GM13977 (cell line): Measurements from ENCODE around the gene CDX2.

Source experiments
- DNase-seq: peaks from one replicate; pipeline ENCODE4 v3.0.0; 2012; ENCODE audit warnings: low spot score
- in situ Hi-C: fragments of 300-500 bp; cut with MboI; formaldehyde crosslinking; loops from one replicate; pipeline ENCODE4 v1.12.0; 2022; ENCODE audit warnings: low sequenced_read_pairs, low pct_unique_long_range_greater_than_20kb, mixed read lengths, inconsistent platforms; ENCODE audit not compliant: unreplicated experiment
- TF ChIP-seq, protein P1 (sequence below): IDR thresholded peaks from 2 replicates; pipeline ENCODE4 v1.5.1; 2012; ENCODE audit warnings: mild to moderate bottlenecking, control low read depth; ENCODE audit not compliant: insufficient read depth; ENCODE audit errors: extremely low read depth, missing control alignments

Gene CDX2

DNA sequence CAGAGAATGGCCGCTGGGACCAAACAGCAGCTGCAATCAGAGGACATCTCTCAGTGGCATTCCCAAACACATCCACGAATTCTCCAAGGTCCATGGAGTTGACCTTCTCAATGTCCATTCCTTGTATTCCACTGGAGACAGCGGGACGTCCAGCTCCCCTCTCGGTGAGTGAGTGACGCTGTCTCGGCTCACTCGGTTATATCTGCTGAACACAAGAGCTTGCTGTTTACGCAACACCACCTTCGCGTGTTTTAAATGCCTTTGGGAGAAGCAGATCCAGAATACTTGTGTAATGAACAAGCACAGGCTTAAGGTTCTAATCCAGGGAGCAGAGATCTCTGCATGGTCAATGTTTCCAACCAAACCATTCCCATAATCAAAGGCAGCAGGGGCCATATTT lies 19.4 kb upstream of the CDX2 start, which contains the start of gene URAD:
Gene URAD (minus strand): TSS at position 174 of the 400 bp plus-strand sequence. CDS start 56 bp downstream, at position 118.
- in situ Hi-C loops: loop anchor here (10.0 kb wide), 2 partner anchors 154 to 614 kb away; no protein-coding TSS in a partner anchor
- DNase-seq: no peak
- TF ChIP-seq, protein P1, sequence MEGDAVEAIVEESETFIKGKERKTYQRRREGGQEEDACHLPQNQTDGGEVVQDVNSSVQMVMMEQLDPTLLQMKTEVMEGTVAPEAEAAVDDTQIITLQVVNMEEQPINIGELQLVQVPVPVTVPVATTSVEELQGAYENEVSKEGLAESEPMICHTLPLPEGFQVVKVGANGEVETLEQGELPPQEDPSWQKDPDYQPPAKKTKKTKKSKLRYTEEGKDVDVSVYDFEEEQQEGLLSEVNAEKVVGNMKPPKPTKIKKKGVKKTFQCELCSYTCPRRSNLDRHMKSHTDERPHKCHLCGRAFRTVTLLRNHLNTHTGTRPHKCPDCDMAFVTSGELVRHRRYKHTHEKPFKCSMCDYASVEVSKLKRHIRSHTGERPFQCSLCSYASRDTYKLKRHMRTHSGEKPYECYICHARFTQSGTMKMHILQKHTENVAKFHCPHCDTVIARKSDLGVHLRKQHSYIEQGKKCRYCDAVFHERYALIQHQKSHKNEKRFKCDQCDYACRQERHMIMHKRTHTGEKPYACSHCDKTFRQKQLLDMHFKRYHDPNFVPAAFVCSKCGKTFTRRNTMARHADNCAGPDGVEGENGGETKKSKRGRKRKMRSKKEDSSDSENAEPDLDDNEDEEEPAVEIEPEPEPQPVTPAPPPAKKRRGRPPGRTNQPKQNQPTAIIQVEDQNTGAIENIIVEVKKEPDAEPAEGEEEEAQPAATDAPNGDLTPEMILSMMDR: no peak

DNA sequence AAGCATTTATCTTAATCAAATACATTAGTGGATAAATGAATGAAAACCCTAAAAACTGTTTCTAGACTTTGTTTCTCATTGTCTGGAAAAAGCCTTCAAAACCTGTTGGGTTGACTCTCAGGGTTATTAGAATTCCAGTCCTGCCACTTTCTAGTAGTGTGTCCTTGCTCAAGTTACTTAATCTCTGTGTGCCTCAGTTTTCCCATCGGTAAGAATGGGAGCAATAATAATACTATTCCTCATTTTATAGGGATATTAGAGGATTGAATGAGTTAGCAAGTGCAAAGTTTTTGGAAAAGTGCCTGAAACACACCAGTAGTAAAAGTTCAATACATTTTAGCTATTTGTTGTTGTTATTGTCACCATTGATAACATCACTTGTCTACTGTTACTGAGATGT lies 16.5 kb upstream of the CDX2 start:
- TF ChIP-seq, protein P1: no peak
- no peak for DNase-seq
- in situ Hi-C loops: loop anchor here (10.0 kb wide), 2 partner anchors 151 to 611 kb away; no protein-coding TSS in a partner anchor

DNA sequence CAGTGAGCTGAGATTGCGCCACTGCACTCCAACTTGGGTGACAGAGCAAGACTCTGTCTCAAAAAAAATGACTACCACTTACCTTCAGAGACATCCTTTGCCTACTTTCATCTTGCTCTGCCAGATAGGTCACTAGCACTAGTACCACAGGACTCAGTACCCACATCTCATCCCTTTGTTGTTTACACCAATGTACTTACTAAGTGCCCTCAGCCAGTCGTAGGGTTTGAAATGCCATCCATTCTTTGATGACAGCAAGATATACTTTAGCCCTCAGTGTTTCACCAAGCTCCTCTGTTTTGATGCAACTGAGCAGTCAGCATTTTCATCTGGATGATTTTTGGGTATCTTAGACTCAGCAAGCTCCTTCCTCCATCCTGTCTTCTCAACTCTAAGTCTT lies 13.2 kb upstream of the CDX2 start:
- in situ Hi-C loops: loop anchor here (10.0 kb wide), 2 partner anchors 148 to 608 kb away; no protein-coding TSS in a partner anchor

DNA sequence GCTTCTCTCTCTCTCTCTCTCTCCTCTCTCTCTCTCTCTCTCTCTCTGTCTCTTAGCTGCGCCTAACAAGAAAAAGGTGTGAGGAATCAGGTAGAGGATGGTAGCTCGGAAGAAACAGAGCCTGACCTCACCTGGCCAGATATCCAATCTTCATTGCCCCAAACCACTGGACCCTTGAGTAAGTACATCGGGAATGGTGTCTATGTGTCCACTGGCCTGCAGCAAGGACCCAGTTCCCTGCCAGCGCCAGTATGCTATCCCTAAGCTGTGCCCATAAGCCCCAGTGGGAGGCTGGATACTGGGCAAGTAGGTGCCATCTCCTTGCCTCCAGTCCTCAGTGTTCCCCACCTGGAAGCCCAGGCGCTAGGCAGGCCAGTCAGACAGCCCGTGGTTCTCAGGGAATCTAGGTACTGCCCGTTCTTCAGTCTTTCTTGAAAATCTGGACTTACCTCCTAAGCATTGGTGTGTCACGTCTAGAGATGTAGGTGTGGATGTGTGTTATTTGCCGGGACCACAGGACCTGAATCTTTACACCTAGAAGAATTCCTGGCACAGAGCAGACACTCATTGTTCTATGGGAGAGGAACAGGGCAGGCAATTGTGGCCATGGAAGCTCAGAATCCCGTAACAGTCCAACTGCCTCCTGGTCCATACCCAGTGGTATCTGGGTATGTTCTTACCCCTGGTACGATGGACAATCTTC lies 12.0 kb upstream of the CDX2 start:
- DNase-seq: no peak
- in situ Hi-C loops: loop anchor here (10.0 kb wide), 2 partner anchors 146 to 606 kb away; no protein-coding TSS in a partner anchor
- TF ChIP-seq, protein P1: no peak

More for the DNA sequence above, 13.2 kb upstream of the CDX2 start:
- no peak for DNase-seq
- TF ChIP-seq, protein P1: no peak

DNA sequence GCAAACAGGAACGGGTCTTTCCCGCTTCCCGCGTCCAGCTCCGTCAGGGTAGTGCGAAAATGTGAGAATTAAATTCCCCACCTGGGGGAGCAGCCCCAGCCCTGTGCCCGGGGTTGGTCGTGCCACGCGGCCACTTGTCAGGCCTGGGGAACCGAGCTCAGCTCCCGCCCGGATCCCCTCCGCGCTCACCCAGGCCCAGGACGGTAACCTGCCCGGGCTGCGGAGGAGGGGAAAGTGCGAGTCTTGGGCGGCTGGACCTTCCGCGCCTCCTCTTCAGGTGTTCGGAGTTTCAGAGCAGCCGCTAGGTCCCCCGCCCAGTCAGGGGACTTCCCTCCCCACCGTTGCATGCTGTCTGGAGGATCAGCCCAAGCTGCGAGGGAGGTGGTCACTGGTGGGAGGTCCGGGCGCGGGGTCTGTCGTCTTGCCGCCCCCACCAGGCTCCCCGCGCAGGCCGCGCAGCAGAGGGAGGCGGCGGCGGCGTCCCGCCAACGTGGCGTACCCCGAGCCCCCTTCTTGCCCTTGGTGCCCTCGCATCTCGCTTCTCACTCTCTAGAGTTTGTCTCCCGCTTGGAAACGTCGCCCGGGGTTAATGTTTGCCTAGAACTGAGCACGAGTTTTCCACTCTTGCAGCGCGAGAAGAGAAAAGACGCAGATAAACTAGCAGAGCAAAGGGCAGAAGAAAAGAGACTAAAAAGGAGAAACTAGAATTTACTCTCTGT lies 11.3 kb upstream of the CDX2 start:
- in situ Hi-C loops: loop anchor here (10.0 kb wide), 2 partner anchors 146 to 606 kb away; no protein-coding TSS in a partner anchor
- TF ChIP-seq, protein P1: no peak
- no peak for DNase-seq

DNA sequence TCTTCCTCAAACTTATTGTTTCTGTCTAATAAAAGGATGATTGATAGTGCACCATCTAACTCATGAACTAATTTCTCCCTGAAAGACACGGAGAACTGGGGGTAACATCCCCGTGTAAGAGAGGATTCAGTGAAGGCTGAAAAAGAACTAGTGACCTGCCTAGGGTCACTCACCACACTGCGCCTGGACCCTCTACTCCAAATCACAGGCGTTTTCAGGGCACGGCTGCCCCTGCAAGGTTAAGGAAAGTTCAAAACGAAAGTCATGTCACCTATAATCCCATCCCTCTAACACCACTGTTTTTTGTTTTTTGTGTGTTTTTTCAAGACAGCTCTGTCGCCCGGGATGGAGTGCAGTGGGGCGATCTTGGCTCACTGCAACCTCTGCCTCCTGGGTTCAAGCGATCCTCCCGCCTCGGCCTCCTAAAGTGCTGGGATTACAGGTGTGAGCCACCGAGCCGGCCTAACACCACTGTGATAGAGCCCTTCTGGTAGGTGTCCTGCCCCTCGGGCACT lies 10.7 kb upstream of the CDX2 start:
- TF ChIP-seq, protein P1: no peak
- in situ Hi-C loops: loop anchor here (10.0 kb wide), 3 partner anchors 145 to 605 kb away; partner anchors contain the start of gene GSX1
- no peak for DNase-seq
